LNCAP (cell line): ENCODE measurements around the gene ARHGEF2.

Source experiments
- CTCF ChIP-seq: fragments of 450-650 bp; IDR thresholded peaks from 2 replicates; pipeline ENCODE4 v1.5.1; 2017; ENCODE audit warnings: mild to moderate bottlenecking

Gene ARHGEF2

GRCh38 chr1:156019946-156020292 lies 41.6 kb upstream of the ARHGEF2 start:
- no peak for TF ChIP-seq CTCF

GRCh38 chr1:156014829-156015228 lies 36.5 kb upstream of the ARHGEF2 start:
- TF ChIP-seq CTCF, result no peak

- no peak for TF ChIP-seq CTCF
These were observed 33.9 kb upstream of the ARHGEF2 start for GRCh38 chr1:156012051-156012817.

- TF ChIP-seq CTCF, result no peak
These were observed 31.1 kb upstream of the ARHGEF2 start for GRCh38 chr1:156009404-156009803.

GRCh38 chr1:156006666-156007376 lies 28.5 kb upstream of the ARHGEF2 start:
- no peak for TF ChIP-seq CTCF

GRCh38 chr1:156004843-156005584 lies 26.7 kb upstream of the ARHGEF2 start:
- no peak for TF ChIP-seq CTCF

- no peak for TF ChIP-seq CTCF
These were observed 25.5 kb upstream of the ARHGEF2 start for GRCh38 chr1:156003923-156004188.
